Umbilical cord (tissue), 2 donors: ENCODE measurements around the gene ANAPC16. TPM values are rescaled to one million over a fixed set of nuclear protein-coding genes. Genes with fewer than 3 reads are reported as not detected.
A peak's percentile ranks its signal among the peaks of the same experiment; 100 is the strongest.
"Not testable (repeated sequence)": the region's sequence is repeated elsewhere in the genome, so short reads cannot be mapped to it uniquely, and the experiment has no call there.

Source experiments
- DNase-seq: peaks from one replicate; pipeline ENCODE4 v3.0.0-alpha.2; 2015; ENCODE audit warnings: low spot score
- total RNA-seq: library from RNA; depleted of rRNA; stranded (reverse); fragments of >200 nt; gene quantifications from one replicate; pipeline ENCODE4 v1.2.3, GENCODE V29; 2014; ENCODE audit warnings: low replicate concordance; ENCODE audit not compliant: insufficient read depth

ANAPC16 gene
- total RNA-seq, 1 donor from 2014 or later: 72.0 TPM

DNA sequence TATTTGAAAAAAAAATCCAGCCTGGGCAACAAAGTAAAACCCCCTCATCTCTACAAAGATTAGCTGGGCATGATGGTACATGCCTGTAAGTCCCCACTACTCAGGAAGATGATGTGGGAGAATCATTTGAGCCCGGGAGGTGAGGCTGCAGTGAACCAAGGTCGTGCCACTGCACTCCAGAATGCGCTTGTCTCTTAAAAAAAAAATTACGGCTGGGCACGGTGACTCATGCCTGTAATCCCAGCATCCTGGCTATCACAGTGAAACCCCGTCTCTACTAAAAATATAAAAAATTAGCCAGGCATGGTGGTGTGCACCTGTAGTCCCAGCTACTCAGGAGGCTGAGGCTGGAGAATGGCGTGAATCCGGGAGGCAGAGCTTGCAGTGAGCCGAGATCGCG lies 4.4 kb upstream of the ANAPC16 start:
- DNase-seq: not testable (repeated sequence)

DNA sequence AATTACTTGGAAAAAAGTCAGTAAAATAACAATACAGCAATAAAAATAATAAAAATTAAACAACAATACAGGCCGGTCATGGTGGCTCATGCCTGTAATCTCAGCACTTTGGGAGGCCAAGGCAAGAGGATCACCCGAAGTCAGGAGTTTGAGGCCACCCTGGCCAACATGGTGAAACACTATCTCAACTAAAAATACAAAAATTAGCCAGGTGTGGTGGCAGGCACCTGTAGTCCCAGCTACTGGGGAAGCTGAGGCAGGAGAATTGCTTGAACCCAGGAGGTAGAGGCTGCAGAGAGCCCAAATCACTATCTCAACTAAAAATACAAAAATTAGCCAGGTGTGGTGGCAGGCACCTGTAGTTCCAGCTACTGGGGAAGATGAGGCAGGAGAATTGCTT lies 4.0 kb upstream of the ANAPC16 start:
- not testable (repeated sequence) for DNase-seq

DNA sequence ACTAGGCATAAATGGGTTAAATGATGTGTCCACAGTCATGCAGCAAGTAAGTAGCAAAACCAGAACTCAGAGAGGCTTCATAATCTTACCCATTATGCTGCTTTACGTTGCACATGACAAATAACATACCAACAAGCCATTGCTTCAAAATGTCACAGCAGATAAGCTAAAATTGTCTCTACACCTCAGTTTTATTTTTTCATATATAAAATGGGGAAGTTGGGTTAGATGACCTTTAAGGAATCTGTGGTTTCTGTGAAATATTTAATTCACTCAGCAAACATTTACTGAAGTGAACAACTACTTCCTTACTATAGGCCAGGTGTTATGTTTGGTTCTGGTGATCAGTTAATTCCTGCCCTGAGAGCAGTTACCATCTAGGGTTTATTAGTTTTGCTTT lies 2.5 kb downstream of the ANAPC16 start:
- no peak for DNase-seq

DNA sequence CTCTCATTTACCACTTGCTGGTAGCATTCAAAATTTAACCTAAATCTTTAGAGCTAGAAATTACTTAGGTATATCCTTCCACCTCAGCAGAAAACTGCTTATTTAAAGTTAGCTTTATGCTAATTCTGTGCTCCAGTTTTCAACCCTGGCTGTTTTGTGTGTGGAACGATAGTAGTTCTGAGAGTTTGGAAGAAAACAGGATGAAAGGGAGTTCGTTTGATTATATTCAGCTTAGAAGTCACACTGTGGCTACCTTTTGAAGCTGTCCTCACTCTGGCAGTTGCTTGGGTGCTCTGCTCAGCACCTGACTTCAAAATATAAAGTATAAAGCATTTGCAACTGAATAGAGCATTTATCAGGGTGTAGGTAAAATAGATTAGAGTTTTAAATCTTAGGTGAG lies 2.9 kb downstream of the ANAPC16 start:
- no peak for DNase-seq

DNA sequence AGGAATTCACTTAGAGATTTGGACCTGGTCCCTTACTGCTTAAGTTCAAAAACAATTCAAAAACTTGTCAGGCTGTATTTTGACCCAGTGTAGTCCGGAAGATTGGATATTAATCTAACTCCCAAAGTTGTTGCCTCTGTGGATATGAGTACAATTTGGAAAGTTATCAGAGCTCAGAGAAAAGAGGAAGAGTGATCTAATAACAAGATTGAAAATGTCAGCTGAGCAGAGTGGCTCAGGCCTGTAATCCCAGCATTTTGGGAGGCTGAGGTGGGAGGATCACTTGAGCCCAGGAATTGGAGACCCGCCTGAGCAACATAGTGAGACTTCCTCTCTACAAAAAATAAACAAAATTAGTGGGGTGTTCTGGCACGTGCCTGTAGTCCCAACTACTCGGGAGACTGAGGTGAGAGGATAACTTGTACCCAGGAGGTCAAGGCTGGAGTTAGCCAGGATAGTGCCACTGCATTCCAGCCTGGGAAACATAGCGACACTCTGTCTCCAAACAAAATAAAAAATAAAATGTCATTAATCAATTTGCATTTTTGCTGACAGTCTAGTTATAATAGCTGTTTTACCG lies 3.5 kb downstream of the ANAPC16 start:
- DNase-seq: no peak

DNA sequence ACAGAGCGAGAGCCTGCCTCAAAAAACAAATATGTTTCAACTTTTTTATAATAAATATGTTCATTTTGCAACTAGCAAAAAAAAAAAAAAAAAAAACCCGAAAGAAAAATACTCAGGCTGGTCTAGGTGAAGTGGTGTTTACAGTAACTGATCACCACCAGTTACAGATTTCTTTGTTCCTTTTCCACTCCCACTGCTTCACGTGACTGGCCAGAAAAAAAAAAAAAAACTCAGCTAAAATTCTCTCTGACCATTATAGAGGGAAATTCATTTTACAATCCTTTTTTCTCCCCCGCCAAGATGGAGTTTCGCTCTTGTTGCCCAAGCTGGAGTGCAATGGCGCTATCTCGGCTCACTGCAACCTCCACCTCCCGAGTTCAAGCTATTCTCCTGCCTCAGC lies 4.8 kb downstream of the ANAPC16 start:
- no peak for DNase-seq

DNA sequence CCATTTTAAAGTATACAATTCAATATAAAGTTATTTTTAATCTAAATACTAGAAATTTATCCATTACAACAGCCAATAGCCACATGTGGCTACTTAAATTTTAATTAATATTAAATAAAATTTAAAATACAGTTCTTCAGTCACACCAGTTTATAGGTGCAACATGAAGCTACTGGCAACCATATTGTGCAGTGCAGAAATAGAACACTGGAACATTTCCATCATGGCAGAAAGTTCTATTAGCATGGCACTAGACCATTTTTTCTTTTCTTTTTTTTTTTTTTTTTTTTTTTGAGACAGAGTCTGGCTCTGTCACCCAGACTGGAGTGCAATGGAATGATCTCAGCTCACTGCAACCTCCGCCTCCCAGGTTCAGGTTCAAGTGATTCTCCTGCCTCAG lies 5.5 kb downstream of the ANAPC16 start:
- no peak for DNase-seq

DNA sequence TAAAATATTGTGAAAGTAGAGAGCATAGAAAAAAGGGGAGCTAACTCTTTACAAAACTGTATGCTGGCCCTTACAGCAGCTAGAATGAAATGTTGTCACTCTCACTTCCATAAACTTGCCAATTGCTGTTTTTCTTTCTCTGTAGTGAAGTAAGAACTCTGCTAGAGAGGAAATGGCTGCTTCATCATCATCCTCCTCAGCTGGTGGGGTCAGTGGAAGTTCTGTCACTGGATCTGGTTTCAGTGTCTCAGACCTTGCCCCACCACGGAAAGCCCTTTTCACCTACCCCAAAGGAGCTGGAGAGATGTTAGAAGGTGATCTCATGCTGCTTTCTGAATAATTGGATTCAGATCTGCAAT lies 7.9 kb downstream of the ANAPC16 start:
- no peak for DNase-seq

DNA sequence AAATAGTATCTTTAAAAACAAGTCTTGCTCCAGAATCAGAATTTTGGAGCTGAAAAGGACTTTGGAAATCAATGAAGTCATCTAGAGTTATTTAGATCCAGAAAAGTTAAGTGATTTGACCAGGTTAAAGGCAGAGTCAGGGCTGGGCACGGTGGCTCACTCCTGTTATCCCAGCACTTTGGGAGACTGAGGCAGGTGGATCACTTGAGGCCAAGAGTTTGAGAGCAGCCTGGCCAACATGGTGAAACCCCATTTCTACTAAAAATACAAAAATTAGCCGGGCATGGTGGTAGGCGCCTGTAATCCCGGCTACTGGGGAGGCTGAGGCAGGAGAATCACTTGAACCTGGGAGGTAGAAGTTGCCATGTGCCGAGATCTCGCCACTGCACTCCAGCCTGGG lies 8.4 kb downstream of the ANAPC16 start:
- not testable (repeated sequence) for DNase-seq

DNA sequence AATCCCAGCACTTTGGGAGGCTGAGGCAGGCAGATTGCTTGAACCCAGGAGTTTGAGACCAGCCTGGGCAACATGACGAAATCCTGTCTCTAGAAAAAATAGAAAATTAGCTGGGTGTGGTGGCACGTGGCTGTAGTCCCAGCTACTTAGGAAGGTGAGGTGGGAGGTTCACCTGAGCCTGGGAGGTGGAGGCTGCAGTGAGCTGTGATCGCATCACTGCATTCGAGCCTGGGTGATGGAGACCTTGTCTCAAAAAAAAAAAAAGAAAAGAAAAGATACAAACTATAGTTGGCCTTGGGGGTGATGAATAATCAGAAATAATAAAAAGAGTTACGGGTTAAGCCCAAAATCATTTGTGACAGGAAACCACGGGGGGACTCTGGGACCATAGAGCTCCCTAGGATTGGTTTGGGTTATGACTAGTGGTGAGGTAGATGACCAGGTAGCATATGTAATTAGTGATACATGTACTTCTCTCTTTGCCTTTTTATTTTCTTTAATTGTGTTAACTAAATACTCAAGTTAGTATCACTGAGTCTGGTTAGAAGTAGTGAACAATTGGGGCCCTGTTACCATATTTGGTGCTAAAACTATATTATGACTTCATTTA lies 10.7 kb downstream of the ANAPC16 start:
- no peak for DNase-seq

DNA sequence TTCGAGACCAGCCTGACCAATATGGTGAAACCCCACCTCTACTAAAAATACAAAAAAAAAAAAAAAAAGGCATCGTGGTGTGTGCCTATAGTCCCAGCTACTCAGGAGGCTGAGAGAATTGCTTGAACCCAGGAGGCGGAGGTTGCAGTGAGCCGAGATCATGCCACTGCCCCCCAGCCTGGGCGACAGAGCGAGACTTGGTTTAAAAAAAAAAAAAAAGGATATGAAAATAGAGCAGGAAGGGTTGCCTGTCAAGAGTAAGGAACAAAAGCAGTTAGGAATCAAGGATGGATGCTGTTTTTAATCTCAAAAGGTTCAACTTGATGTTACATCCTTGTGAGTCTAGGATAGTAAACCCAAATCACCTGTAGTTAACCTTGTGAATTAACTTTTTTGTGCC lies 12.0 kb downstream of the ANAPC16 start:
- DNase-seq: no peak

DNA sequence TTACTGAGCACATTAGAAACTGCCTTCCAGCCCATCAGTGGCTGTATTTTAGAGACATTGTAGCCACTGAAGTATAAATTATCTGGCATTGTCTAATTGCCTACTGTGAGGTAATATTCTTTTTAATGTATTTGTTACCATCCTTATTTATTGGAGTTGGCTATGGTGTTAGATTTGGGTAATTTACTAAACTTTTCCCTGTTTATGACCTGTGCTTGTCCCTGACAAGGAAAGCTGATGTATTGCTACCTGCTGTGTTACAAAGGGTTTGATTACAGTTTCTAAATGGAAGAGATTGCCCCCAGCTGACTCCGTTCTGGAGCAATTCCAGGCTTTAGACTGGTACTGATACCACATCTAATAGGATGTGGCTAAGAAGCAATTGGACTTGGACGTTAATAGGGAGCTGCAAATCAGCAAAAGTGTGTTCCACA lies 12.5 kb downstream of the ANAPC16 start:
- no peak for DNase-seq

DNA sequence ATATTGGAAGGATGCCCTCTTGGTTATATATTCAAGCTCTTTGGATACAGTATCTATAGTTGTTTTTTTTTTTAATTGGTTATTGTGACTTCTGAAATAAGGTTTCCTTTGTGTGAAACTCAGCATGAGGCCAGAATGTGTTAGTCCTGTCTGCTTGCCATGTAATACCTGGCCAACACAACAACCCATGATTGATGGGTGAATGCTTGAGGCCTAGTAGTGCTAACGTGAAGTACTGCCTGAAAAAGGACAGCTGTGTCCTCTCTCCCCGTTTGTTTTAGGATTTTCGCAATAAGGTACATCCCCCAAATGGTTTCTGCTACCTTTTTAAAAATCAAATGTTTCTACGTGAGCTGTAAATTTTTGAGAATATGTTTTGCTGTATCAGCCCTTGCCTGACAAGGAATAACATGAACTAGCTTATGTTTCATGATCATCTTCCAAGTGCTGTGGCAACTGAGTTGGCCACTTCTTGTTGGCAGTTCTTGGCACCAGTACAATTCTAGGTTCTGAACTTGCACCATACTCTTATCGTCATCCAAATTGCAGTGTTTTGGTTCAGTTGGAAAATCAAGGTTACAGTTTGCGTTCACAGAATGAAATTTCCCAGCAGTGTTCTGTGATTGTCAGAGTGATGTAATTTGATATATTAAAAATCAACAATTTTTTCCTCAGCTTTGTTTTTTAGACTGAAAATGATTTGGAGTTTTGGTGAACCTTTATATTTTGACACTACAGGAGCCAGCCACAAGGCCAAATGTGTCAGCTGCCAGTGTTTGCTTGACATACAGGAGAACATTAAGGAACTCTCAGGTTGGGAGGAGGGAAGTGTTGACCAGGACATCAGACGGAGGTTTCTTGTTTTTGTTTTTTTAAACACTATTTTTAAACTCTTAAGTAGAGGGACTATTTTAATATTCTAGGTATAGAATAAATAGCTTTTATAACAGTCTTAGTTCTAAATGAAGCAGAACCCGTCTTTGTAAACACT lies 13.7 kb downstream of the ANAPC16 start:
- DNase-seq: no peak

DNA sequence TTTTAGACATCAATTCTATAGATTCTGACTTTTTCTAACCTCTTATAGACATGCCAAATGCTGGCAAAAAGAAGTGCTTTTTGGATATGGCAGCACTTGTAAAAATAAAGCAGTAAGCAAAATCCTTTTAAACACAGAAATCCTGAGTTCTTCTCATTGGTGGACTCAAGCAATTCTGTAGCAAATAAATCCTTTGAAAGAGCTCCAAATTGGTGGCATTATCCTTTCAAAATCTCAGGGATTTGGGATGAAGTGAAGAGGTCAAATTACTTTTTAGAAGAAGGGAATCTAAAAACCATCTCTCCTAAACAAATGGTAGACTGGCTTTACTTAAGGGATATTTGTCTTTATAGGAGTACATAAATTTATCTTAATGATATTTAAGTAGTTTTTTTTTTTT lies 17.8 kb downstream of the ANAPC16 start:
- DNase-seq: peak; percentile 92

DNA sequence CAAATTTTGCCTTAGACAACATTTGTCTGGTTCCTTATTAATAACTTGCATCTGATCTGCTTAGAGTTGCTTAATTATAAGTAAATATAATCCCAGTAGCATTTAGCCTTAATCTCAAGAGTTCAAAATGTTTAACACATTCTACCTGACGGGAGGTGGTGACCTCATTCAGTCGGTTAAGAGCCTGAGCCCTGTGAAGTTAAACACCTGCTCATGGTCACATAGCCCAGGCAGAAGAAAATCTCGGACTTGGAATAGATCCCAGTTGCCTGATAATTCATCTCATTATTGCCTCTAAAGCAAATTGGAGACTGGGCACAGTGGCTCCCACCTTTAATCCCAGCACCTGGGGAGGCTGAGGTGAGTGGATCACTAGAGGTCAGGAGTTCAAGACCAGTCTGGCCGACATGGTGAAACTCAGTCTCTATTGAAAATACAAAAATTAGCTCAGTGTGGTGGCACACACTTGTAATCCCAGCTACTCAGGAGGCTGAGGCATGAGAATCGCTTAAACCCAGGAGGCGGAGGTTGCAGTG lies 18.8 kb downstream of the ANAPC16 start:
- DNase-seq: no peak

DNA sequence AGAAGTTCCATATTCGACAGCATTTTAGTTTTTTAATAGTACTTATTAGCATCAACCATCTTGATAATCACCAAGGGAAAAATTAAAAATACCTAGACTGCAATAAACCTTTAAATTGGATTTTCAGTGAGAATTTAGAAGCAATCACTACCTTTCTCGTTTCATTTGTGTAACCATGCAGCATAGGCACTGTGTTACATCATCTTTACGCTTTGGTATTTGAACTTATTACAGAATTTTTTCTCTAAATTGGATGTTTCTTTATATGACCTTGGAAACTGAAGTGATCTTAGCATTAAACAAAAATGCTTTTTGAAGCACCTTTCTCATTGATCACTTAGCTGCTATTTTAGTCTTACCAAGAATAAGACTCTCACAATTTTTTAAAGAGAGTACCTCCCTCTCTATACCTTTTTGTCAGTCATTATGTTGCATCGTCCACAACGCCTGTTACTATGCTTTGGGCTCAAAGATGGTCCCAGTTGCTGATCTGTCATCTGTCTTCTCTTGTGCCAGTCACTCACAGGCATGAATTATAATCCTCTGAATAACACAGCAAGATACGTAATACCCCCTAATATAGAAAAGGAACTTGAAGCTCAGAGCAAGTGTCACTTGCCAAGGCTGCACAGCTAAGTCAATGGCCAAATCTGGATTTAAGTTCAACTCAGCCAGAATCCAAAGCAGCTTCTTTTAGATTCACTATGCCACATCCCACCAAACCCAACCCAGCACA lies 19.9 kb downstream of the ANAPC16 start:
- DNase-seq: no peak

DNA sequence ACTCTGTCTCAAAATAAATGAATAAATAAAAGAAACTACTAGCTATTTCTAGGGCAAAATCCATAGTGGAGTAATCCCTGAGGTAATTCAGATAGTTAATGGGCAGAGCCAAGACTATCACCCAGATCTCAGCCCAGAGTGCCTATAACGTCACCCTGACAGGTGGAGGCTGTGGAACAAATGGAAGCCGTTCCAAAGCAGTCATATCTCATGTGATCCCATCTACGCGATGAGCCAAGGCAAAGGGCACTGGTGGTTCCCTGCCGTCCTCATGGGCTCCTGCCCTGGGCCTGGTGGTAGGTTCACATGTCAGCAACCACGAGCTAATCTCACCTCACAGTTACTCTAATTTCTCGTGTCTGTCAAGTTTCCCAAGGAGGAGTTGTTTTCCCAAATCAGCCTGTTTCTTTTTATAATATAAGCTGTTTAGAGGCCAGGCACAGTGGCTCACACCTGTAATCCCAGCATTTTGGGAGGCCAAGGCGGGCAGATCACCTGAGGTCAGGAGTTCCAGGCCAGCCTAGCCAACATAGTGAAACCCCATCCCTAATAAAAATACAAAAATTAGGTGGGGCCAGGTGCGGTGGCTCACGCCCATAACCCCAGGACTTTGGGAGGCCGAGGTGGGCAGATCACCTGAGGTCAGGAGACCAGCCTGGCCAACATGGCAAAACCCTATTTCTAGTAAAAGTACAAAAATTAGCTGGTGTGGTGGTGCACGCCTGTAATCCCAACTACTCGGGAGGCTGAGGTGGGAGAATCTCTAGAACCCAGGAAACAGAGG lies 22.8 kb downstream of the ANAPC16 start:
- DNase-seq: no peak

DNA sequence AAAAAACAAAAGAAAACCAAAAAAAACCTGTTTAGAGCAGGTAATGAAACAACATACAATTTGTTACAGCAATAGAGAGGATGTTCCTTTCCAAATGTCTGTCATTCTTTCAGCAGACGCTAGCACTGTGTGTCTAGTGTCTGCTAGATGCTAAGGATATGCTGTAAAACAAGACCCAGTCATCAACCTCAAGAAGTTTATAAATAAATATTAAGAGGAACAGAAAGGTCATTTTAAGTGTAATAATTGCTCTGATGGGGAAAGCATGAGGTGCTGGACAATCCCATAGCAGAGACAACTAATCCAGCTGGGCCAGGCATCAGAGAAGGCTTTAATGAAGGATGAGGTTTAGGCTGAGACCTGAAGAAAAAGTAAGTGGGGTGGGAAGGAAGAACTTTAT lies 23.6 kb downstream of the ANAPC16 start:
- DNase-seq: no peak

DNA sequence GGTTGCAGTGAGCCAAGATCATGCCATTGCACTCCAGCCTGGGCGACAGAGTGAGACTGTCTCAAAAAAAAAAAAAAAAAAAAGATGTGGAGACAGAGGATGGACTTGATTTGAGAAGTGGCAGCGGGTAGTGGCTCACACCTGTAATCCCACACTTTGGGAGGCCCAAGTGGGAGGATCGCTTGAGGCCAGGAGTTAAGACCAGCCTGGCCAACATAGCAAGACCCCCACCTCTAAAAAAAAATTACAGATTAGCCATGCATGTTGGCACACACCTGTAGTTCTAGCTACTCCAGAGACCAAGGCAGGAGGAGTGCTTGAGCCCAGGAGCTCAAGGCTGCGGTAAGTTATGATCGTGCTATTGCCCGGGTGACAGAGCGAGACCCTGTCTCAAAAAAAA lies 24.6 kb downstream of the ANAPC16 start:
- DNase-seq: no peak

DNA sequence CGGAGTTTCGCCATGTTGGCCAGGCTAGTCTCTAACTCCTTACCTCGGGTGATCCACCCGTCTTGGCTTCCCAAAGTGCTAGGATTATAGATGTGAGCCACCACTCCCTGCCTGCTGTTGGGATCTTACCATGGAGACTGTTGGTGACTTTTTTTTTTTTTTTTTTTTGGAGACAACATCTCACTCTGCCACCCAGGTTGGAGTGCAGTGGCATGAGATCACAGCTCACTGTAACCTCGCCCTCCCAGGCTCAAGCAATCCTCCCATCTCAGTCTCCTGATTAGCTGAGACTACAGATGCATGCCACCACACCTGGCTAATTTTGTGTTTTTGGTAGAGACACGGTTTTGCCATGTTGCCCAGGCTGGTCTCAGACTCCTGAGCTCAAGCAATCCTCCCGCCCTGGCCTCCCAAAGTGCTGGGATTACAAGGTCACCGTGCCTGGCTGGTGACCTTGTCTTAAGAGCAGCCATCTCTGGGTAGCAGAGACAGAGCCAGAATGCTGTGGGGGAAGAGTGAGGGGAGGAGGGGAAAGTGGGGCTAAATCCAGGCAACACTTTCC lies 26.0 kb downstream of the ANAPC16 start:
- no peak for DNase-seq

DNA sequence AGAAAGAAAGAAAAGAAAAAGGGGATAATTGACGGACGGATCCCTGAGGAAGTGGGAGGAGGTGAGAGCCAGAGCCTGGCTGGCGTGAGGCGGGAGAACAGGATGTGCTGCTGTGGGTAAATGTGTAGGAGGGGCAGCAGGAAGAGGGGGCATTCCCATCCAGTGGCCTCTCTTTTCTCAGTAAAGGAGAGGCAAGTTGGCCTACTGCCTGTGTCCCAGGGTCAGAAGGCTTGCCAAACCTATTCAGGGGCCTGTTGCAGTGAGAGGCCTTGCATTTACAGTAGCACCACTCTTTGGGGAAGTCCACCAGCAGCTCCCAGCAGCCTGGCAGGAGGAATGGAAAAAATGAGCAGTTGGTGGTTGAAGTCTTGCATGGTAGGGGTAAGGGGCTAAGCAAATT lies 26.9 kb downstream of the ANAPC16 start:
- DNase-seq: peak; percentile 76
